ENCODE data around the gene ZXDC.

ZXDC gene

GRCh38 chr3:126412841-126413692, 62.6 kb downstream of the ZXDC start:
- no peaks in the 10 kb centered on the region for H3K4me1 ChIP-seq (ENCODE audit: control insufficient read depth, insufficient read depth, low read length, unreplicated experiment)
- peaks cover 77% of the 10 kb centered on the region for H3K27me3 ChIP-seq (ENCODE audit: insufficient read depth, low read length)

GRCh38 chr3:126408099-126408498, 67.6 kb downstream of the ZXDC start:
- no peaks in the 10 kb centered on the region for H3K4me1 ChIP-seq (ENCODE audit: control insufficient read depth, insufficient read depth, low read length, unreplicated experiment)
- no peaks in the 10 kb centered on the region for H3K36me3 ChIP-seq (ENCODE audit: insufficient read depth, low read length)
- H3K27ac ChIP-seq (ENCODE audit: low read depth, low read length), result no peak overlapping the region
- no peak overlapping the region for H3K4me3 ChIP-seq (ENCODE audit: low read depth, low read length)
- H2AFZ ChIP-seq (ENCODE audit: low read length, unreplicated experiment), result no peak overlapping the region
- peaks cover 69% of the 10 kb centered on the region for H3K27me3 ChIP-seq (ENCODE audit: insufficient read depth, low read length)
- no peaks in the 10 kb centered on the region for H3K79me2 ChIP-seq (ENCODE audit: control insufficient read depth, insufficient read depth, low read length, unreplicated experiment)

More at GRCh38 chr3:126412841-126413692, 62.6 kb downstream of the ZXDC start:
- no peak overlapping the region for H3K4me3 ChIP-seq (ENCODE audit: low read depth, low read length)
- no peaks in the 10 kb centered on the region for H3K36me3 ChIP-seq (ENCODE audit: insufficient read depth, low read length)
- H2AFZ ChIP-seq (ENCODE audit: low read length, unreplicated experiment), result no peak overlapping the region
- no peaks in the 10 kb centered on the region for H3K79me2 ChIP-seq (ENCODE audit: control insufficient read depth, insufficient read depth, low read length, unreplicated experiment)
- H3K27ac ChIP-seq (ENCODE audit: low read depth, low read length), result no peak overlapping the region

GRCh38 chr3:126407412-126408044, 68.2 kb downstream of the ZXDC start:
- H2AFZ ChIP-seq (ENCODE audit: low read length, unreplicated experiment), result no peak overlapping the region
- no peaks in the 10 kb centered on the region for H3K79me2 ChIP-seq (ENCODE audit: control insufficient read depth, insufficient read depth, low read length, unreplicated experiment)
- H3K27me3 ChIP-seq (ENCODE audit: insufficient read depth, low read length), result peaks cover 66% of the 10 kb centered on the region
- H3K36me3 ChIP-seq (ENCODE audit: insufficient read depth, low read length), result no peaks in the 10 kb centered on the region
- H3K4me3 ChIP-seq (ENCODE audit: low read depth, low read length), result no peak overlapping the region
- H3K27ac ChIP-seq (ENCODE audit: low read depth, low read length), result no peak overlapping the region
- H3K4me1 ChIP-seq (ENCODE audit: control insufficient read depth, insufficient read depth, low read length, unreplicated experiment), result no peaks in the 10 kb centered on the region

DNA sequence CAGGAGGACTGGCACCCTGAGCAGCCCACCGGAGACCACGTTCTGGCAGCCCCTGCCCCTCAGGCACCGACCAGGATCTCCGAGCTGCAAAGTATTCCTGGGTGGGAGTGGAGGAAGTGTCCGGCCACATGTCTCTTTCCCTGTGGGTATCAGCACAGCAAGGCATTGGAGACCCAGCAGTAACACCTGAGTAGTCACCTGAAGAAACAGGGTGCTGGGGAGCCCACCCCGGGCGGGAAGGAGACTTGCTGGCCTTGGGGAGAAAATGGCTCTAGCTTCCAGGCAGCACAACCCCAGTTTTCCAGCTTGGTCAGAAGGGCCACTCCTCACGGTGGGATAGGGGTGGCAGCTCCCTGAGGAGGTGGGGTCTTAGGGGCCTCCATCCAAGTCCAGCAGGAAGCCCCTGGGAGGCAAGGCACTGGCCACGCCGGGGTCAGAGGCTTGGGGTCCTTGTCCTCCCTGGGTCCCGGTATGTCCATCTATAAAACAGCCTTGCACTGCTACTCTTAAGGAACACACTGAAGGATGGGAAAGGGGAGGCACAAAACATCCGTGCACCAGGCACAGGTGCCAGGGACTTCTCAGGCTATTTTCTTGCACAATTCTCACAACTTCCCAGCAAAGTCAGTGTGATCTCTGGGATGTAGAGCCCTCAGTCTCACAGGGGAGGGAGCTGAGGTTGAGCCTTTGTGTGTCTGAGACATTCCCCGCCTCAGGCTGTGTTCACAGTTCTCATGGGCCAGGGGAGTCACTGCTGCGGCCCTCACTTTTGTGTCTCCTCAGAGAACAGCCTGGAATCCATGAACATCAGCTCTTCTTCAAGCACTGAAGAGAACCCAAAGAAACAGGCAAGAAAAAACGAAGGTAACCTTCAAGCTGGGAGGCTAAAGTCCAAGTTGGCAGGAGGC, 69.0 kb downstream of the ZXDC start:
- H3K27ac ChIP-seq (ENCODE audit: low read depth, low read length), result no peak overlapping the region
- peaks cover 57% of the 10 kb centered on the region for H3K27me3 ChIP-seq (ENCODE audit: insufficient read depth, low read length)
- no peaks in the 10 kb centered on the region for H3K36me3 ChIP-seq (ENCODE audit: insufficient read depth, low read length)
- H2AFZ ChIP-seq (ENCODE audit: low read length, unreplicated experiment), result no peak overlapping the region
- no peak overlapping the region for H3K4me3 ChIP-seq (ENCODE audit: low read depth, low read length)
- H3K79me2 ChIP-seq (ENCODE audit: control insufficient read depth, insufficient read depth, low read length, unreplicated experiment), result no peaks in the 10 kb centered on the region
- no peaks in the 10 kb centered on the region for H3K4me1 ChIP-seq (ENCODE audit: control insufficient read depth, insufficient read depth, low read length, unreplicated experiment)

DNA sequence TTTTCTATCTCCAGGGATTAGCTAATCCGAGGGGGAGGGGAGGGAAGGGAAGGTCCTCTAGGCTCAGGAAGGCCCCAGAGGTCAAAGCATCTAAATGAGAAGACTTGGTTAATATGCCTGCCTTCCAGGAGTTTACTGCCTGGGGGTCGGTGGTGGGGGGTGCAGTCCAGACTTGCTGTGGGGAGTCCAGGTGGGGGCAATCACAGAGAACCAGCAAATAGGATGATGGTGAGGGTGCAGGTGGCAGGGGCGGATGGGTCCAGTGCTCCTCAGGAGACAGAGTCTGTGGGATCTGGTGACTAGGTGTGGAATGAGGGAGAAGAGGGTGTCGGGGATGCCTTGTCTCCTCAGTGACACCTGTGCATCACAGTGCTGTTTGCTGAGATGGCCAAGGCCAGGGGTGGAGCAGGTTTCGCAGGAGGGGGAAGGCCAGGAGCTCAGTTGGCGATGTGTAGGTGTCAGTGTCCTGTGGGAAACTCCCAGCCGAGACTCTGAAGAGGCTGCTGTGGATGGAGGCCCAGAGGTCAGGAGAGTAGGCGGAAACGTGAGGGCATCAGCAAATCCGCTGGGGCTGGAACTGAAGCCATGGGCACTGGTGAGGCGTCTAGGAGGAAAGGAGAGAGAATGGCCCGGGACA, 72.9 kb downstream of the ZXDC start:
- Histone ChIP-seq H3K79me2 (ENCODE audit: control insufficient read depth, insufficient read depth, low read length, unreplicated experiment) (no peaks in the 10 kb centered on the region), H3K4me3 (ENCODE audit: low read depth, low read length) (no peak overlapping the region)

DNA sequence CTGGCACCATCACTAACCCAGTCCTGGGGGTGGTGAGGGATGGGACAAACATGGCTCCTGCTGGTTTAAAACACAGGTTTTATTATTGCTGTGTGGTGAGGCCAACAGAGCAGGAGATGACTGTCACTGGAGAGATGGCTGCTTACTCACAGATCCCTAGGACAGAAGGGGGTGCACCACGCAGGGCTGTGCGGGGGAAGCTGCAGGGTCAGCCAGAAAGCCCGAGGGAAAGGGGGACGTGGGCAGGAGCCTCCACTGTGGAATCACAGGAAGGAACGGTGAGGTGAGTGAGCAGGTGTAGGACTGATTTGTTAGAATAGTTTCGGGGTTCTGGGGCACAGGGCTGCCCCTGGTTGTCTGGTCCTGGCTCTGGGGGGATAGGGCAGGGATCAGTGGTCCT, 73.5 kb downstream of the ZXDC start:
- Histone ChIP-seq H3K4me3 (ENCODE audit: low read depth, low read length) (no peak overlapping the region), H3K27me3 (ENCODE audit: insufficient read depth, low read length) (peaks cover 14% of the 10 kb centered on the region), H3K4me1 (ENCODE audit: control insufficient read depth, insufficient read depth, low read length, unreplicated experiment) (no peaks in the 10 kb centered on the region), H3K27ac (ENCODE audit: low read depth, low read length) (no peak overlapping the region), H3K36me3 (ENCODE audit: insufficient read depth, low read length) (no peaks in the 10 kb centered on the region), H2AFZ (ENCODE audit: low read length, unreplicated experiment) (no peak overlapping the region), H3K79me2 (ENCODE audit: control insufficient read depth, insufficient read depth, low read length, unreplicated experiment) (no peaks in the 10 kb centered on the region)

More for the DNA sequence above, 72.9 kb downstream of the ZXDC start:
- no peak overlapping the region for H3K27ac ChIP-seq (ENCODE audit: low read depth, low read length)
- no peaks in the 10 kb centered on the region for H3K4me1 ChIP-seq (ENCODE audit: control insufficient read depth, insufficient read depth, low read length, unreplicated experiment)
- no peaks in the 10 kb centered on the region for H3K36me3 ChIP-seq (ENCODE audit: insufficient read depth, low read length)
- H3K27me3 ChIP-seq (ENCODE audit: insufficient read depth, low read length), result peaks cover 20% of the 10 kb centered on the region
- H2AFZ ChIP-seq (ENCODE audit: low read length, unreplicated experiment), result no peak overlapping the region

- Histone ChIP-seq H3K4me1 (ENCODE audit: control insufficient read depth, insufficient read depth, low read length, unreplicated experiment) (no peaks in the 10 kb centered on the region), H2AFZ (ENCODE audit: low read length, unreplicated experiment) (no peak overlapping the region), H3K4me3 (ENCODE audit: low read depth, low read length) (no peak overlapping the region), H3K79me2 (ENCODE audit: control insufficient read depth, insufficient read depth, low read length, unreplicated experiment) (no peaks in the 10 kb centered on the region), H3K27ac (ENCODE audit: low read depth, low read length) (no peak overlapping the region), H3K36me3 (ENCODE audit: insufficient read depth, low read length) (no peaks in the 10 kb centered on the region), H3K27me3 (ENCODE audit: insufficient read depth, low read length) (peaks cover 9% of the 10 kb centered on the region)
These were observed 74.0 kb downstream of the ZXDC start for GRCh38 chr3:126401611-126402160.

DNA sequence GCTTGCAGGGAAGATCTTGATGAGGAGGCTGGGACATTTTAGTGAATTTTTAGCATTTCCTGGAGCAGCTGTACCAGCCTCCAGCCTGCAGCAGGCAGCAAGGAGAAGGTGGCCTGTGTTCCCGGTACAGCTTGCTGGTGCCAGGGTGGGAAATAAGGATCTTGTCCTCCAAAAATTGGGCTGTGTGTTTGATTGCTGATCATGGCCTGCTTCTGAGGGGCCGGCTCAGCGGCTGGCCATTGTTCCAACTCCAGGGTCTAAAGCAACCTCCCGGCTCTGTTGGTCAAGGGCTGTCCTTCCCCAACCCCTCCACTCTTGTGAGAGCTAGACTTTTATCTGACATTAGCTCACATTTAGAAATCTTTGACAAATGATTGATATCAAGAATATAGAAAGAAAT, 75.9 kb downstream of the ZXDC start:
- H2AFZ ChIP-seq (ENCODE audit: low read length, unreplicated experiment), result no peak overlapping the region
- H3K36me3 ChIP-seq (ENCODE audit: insufficient read depth, low read length), result no peaks in the 10 kb centered on the region
- no peaks in the 10 kb centered on the region for H3K4me1 ChIP-seq (ENCODE audit: control insufficient read depth, insufficient read depth, low read length, unreplicated experiment)
- H3K27ac ChIP-seq (ENCODE audit: low read depth, low read length), result no peak overlapping the region
- peaks cover 16% of the 10 kb centered on the region for H3K27me3 ChIP-seq (ENCODE audit: insufficient read depth, low read length)
- H3K79me2 ChIP-seq (ENCODE audit: control insufficient read depth, insufficient read depth, low read length, unreplicated experiment), result no peaks in the 10 kb centered on the region
- H3K4me3 ChIP-seq (ENCODE audit: low read depth, low read length), result no peak overlapping the region

- Histone ChIP-seq H3K4me1 (ENCODE audit: control insufficient read depth, insufficient read depth, low read length, unreplicated experiment) (no peaks in the 10 kb centered on the region), H3K79me2 (ENCODE audit: control insufficient read depth, insufficient read depth, low read length, unreplicated experiment) (no peaks in the 10 kb centered on the region), H3K4me3 (ENCODE audit: low read depth, low read length) (no peak overlapping the region), H3K27ac (ENCODE audit: low read depth, low read length) (no peak overlapping the region), H3K36me3 (ENCODE audit: insufficient read depth, low read length) (no peaks in the 10 kb centered on the region), H3K27me3 (ENCODE audit: insufficient read depth, low read length) (peaks cover 20% of the 10 kb centered on the region), H2AFZ (ENCODE audit: low read length, unreplicated experiment) (no peak overlapping the region)
These were observed 76.3 kb downstream of the ZXDC start for GRCh38 chr3:126399351-126399735.

Data from ACC112 (cell line).